HL-60 (cell line): ENCODE measurements around the gene TXNDC8.

Experiments used
- CTCF ChIP-seq: IDR thresholded peaks from one replicate; pipeline ENCODE4 v1.5.1; 2011; ENCODE audit warnings: low read length, control low read depth, inconsistent platforms; ENCODE audit not compliant: insufficient read depth
- GABPA ChIP-seq: IDR thresholded peaks from 2 replicates; pipeline ENCODE4 v1.6.1; 2012; ENCODE audit warnings: low read depth
- POLR2AphosphoS5 ChIP-seq: IDR thresholded peaks from 2 replicates; pipeline ENCODE4 v1.6.1; 2012; ENCODE audit warnings: low read depth
- REST ChIP-seq: IDR thresholded peaks from 2 replicates; pipeline ENCODE4 v1.6.1; 2012; ENCODE audit warnings: low read depth; ENCODE audit not compliant: insufficient replicate concordance

GRCh38 chr9:110330484-110331105 is 7.1 kb downstream of the TXNDC8 start:
- no peak for TF ChIP-seq CTCF
- TF ChIP-seq POLR2AphosphoS5 = no peak
- no peak for TF ChIP-seq REST
- TF ChIP-seq GABPA = no peak
